Measurements from ENCODE around the gene PPY. TPM values are rescaled to one million over a fixed set of nuclear protein-coding genes. Genes with fewer than 3 reads are reported as not detected.

Gene PPY, protein sequence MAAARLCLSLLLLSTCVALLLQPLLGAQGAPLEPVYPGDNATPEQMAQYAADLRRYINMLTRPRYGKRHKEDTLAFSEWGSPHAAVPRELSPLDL
- total RNA-seq = not detected

DNA sequence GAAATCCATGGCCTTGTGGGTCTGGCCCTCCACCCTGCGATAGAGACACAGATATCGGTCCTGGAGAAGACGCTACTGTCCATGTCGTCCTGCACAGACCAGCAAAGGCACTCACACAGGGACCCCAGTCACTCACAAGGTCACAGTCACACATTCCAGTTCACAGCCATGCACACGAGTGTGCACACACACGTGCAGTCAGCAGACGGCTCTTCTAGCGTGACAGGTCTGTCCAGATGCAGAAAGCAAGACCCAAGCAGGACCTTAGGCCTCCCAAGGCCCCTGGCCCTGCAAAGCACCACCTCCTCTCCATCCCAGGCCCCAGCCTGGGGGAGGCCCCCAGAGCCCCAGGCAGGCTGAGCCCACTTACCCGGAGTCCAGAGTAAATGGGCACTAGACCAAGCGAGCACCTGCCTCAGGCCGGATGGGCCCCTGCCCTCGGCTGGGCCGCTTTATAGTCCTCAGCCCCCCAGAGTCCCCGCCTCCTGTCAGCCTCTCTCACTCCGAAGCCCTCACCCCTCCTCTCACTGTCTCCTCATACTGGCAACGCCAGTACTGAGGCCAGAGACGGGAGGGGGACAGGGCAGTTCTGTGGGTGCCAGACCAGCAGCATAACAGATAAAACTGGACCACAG, at the start of gene PPY:
TSS of gene PPY (minus strand) at position 426 of the 635 bp plus-strand sequence. CDS start 822 bp downstream, outside the sequence.

DNA sequence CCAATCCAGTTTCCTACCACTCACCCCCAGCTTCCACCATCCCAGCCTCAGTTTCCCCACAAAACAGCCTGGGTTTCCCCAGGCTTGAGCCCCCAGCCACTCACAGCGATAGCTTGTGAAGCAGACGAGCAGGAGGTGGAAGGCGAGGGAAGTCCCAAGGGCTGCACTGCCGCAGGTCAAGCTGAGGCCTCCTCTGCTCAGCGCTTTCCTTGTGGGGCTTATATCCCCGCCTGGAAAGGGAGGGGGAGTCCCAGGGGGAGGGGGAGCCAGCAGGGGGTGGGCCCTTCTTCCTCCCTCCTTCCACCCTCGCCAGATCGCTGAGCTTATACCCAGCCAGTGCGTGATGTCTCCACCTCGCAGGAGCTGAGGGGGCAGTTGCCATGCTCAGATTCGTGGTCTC, 11.5 kb upstream of the PPY start, which contains the start of gene PYY:
TSS of gene PYY (minus strand) at position 195 of the 400 bp plus-strand sequence. CDS start 457 bp downstream, outside the sequence.

DNA sequence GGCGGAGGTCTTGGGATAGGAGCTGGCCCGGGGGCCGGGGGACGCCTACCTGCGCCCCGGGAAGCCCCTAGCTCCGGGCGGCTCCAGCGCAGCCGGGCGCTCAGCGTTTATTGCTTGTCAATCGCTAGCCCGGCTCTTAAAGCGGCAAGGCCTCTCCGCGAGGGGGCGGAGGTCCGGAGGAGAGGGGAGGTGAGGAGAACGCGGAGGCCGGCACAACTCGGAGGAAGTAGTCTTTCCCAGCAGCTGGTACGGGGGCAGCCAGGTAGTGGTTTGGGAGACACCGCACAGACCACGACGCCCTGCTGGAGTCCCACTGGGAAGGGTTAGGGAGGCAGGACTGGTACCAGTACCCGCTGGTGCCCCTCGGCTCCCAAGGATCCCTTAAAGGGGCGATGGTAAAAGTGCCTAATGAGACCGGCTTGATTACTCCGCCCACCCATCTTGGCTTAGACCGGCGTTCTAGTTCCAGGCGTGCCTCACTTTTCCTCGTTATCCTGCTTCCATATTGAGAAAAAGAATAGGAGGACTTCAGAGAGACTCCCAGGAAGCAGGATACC, 34.8 kb downstream of the PPY start, which contains the start of gene MPP2:
TSS of gene MPP2 (minus strand) at position 112 of the 557 bp plus-strand sequence. CDS start 3,076 bp downstream, outside the sequence.

Other genes starting within 250 kb of the PPY start
- under 1 TPM in 1 of 2 donors, not detected in 1; under 0.01 TPM for gene SOST, start 183.7 kb downstream of the PPY start, total RNA-seq
- gene DUSP3, start 163.5 kb downstream of the PPY start, total RNA-seq = 100 to 1,000 TPM; 116 to 169 TPM
- under 1 TPM; under 0.01 to 0.34 TPM for gene CFAP97D1, start 162.0 kb downstream of the PPY start, total RNA-seq
- gene MPP3, start 109.3 kb downstream of the PPY start, total RNA-seq = 1 to 10 TPM; 4.7 to 5.9 TPM
- not detected for gene CD300LG, start 95.3 kb downstream of the PPY start, total RNA-seq
- 1 to 10 TPM in 1 of 2 donors, under 1 TPM in 1; 0.34 to 1.7 TPM for gene MPP2, start 34.9 kb downstream of the PPY start, total RNA-seq
- gene PYY, start 11.5 kb upstream of the PPY start, total RNA-seq = not detected
- 1 to 10 TPM in 1 of 2 donors, under 1 TPM in 1; 0.34 to 1.3 TPM for gene NAGS, start 62.1 kb upstream of the PPY start, total RNA-seq
- gene TMEM101, start 72.5 kb upstream of the PPY start, total RNA-seq = 10 to 100 TPM; 43.7 to 54.9 TPM
- gene LSM12, start 124.2 kb upstream of the PPY start, total RNA-seq = 10 to 100 TPM; 37.5 to 65.6 TPM
- gene G6PC3, start 128.3 kb upstream of the PPY start, total RNA-seq = 10 to 100 TPM; 45.3 to 47.8 TPM
- 1 to 10 TPM; 7.2 to 10.0 TPM for gene HDAC5, start 181.2 kb upstream of the PPY start, total RNA-seq
- 1 to 10 TPM; 4.8 to 7.0 TPM for gene HROB, start 199.5 kb upstream of the PPY start, total RNA-seq
- gene ASB16, start 228.2 kb upstream of the PPY start, total RNA-seq = not detected
- gene TMUB2, start 244.5 kb upstream of the PPY start, total RNA-seq = 10 to 100 TPM; 20.6 to 23.0 TPM